Activated CD4-positive, alpha-beta T cell treated with anti-CD3 and anti-CD28 coated beads, Interleukin-2, amount 10 ng/mL, durations not matched to agents 24 days and 14 days (primary cell): ENCODE measurements around the gene MTERF4. TPM values are rescaled to one million over a fixed set of nuclear protein-coding genes. Genes with fewer than 3 reads are reported as not detected.

Source experiments
- DNase-seq: peaks from one replicate; pipeline ENCODE4 v3.0.0; 2022
- H3K27ac Mint-ChIP-seq: one replicate; pipeline ENCODE4 v1.8.0; 2022; ENCODE audit warnings: mild to moderate bottlenecking, mixed read lengths
- H3K27me3 Mint-ChIP-seq: one replicate; pipeline ENCODE4 v1.8.0; 2022; ENCODE audit warnings: mixed read lengths
- H3K36me3 Mint-ChIP-seq: one replicate; pipeline ENCODE4 v1.8.0; 2022; ENCODE audit warnings: low read depth, mild to moderate bottlenecking, mixed read lengths
- H3K4me1 Mint-ChIP-seq: one replicate; pipeline ENCODE4 v1.8.0; 2021; ENCODE audit warnings: mixed read lengths
- H3K4me3 Mint-ChIP-seq: one replicate; pipeline ENCODE4 v1.8.0; 2022; ENCODE audit warnings: mild to moderate bottlenecking, moderate library complexity, mixed read lengths
- H3K9me3 Mint-ChIP-seq: one replicate; pipeline ENCODE4 v1.8.0; 2021; ENCODE audit warnings: mixed read lengths
- intact Hi-C: fragments of 100-400 bp; cut with micrococcal nuclease; formaldehyde crosslinking; loops from one replicate; pipeline ENCODE4 v1.15.1; 2023
- total RNA-seq: library from RNA; stranded (reverse); gene quantifications from 2 replicates; pipeline ENCODE4 v1.2.3, GENCODE V29; 2022

The MTERF4 gene
- 39.3 and 43.9 TPM in 2 replicates for total RNA-seq

DNA sequence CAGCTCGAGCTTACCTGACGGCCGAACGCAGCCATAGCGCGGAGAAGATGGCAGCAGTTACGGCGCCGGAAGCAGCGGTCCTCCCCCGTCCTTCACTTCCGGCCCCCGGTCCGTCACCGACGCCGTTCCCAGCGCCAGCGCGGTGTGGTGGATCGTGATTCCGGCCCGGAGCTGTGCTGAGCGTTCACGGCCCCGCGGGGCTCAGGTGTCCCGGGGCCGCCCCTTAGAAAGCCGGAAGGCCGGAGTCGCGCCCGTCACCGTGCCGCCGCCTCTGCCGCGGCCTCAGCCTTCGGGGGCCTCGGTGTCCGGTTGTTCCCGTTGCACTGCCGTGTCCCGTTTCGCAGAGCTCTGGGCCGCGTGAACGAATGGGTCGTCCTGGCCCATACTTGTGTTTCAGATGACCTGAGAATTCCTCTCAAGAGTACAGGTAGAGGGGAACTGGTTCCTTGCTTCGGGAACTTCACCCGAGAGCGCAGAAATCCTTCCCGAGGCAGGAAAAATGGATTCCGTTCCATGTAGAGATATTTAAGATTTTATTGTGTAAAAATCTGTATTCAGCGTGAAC lies at the start of gene MTERF4:
Gene MTERF4, minus strand, starts transcription at position 49 of the 565 bp plus-strand sequence. Its CDS starts 14 bp downstream, at position 35.
- peak within 1 kb of the TSS; percentile 98 for H3K27ac Mint-ChIP-seq
- peak; percentile 97 for DNase-seq
- no peaks in the 10 kb centered on the region for H3K27me3 Mint-ChIP-seq
- H3K36me3 Mint-ChIP-seq = peaks cover 37% of the 10 kb centered on the region
- no peaks in the 10 kb centered on the region for H3K9me3 Mint-ChIP-seq
- intact Hi-C loops = loop anchor here (1.0 to 5.0 kb wide), 3 partner anchors 48 to 535 kb away; partner anchors contain the start of genes ATG4B, PPP1R7 and THAP4
- peaks cover 29% of the 10 kb centered on the region for H3K4me1 Mint-ChIP-seq
- peak within 1 kb of the TSS; percentile 94 for H3K4me3 Mint-ChIP-seq

DNA sequence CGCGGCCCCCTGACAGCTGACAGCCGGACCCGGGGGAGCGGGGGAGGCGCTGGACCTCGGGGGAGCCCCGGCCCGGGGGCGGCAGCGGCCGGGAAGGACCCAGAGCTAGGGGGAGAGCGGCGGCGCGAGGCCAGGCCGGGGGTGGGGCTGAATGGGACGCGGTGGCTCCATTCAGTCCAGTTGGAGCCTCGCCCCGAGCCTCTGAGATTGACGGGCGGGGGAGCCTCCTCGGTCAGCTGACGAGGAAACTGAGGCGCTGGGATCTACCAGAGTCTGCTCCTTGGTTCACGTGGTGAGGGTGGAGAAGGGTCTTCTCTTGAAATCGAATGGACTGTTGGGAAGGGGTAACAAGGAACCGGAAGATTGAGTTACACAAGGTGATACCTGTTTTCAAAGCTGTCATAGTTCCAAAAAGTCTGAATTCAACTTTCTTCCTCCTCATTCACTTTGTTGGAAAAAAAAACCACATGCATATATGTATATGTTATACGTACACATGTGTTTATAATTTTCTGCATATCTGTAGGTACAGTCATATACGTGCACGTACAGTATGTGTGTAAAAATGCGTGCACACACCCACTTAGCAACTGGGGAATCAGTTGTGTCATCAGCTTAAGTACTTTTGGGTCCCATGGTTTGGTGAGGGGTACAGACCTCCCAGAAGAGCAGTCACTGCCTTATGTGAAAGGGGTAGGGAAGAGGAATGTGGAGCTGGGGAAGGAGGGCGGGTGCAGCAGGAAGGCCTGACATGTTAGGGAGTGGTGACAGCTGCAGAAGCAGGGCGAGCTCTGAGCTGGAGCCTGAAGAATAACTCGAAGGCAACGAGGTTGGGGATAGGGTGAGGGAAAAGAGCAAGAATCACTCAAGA lies 48.8 kb upstream of the MTERF4 start:
- Mint-ChIP-seq H3K27ac (peak overlapping the region; percentile 97), H3K36me3 (peaks cover 18% of the 10 kb centered on the region), H3K4me3 (peak overlapping the region; percentile 96), H3K27me3 (no peaks in the 10 kb centered on the region), H3K4me1 (peaks cover 50% of the 10 kb centered on the region), H3K9me3 (no peaks in the 10 kb centered on the region)
- DNase-seq = peak; percentile 64
- intact Hi-C loops = loop anchor here (1.0 to 5.0 kb wide), 4 partner anchors 49 to 206 kb away; partner anchors contain the start of genes FARP2 and MTERF4

GRCh38 chr2:241149925-241150659 lies 48.0 kb upstream of the MTERF4 start, which contains the start of gene PPP1R7:
Gene PPP1R7 (plus strand): TSS chr2:241150467. CDS start chr2:241150496, 29 bp downstream.
- Mint-ChIP-seq H3K27ac (peak within 1 kb of the TSS; percentile 97), H3K4me3 (peak within 1 kb of the TSS; percentile 96), H3K36me3 (peaks cover 16% of the 10 kb centered on the region), H3K4me1 (peaks cover 49% of the 10 kb centered on the region), H3K9me3 (no peaks in the 10 kb centered on the region), H3K27me3 (no peaks in the 10 kb centered on the region)
- DNase-seq = peak; percentile 98
- intact Hi-C loops = loop anchor here (1.0 to 5.0 kb wide), 7 partner anchors 23 to 583 kb away; partner anchors contain the start of genes FARP2, HDLBP, MTERF4 and RNPEPL1

DNA sequence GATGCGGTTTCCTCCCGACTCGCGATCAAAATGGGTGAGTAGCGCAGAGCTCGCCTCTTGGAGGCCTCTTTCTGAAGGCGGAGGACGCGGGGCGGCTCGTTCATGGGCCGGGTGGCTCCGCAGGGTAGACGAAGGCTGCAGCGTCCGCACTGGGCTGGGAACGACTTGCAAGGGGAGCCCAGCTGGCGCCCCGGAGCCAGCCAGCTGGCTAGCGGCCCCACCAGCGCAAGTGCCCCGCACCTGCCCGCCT lies 47.5 kb upstream of the MTERF4 start:
- Mint-ChIP-seq H3K27me3 (no peaks in the 10 kb centered on the region), H3K4me3 (peak overlapping the region; percentile 96), H3K27ac (peak overlapping the region; percentile 97), H3K36me3 (peaks cover 12% of the 10 kb centered on the region), H3K9me3 (no peaks in the 10 kb centered on the region), H3K4me1 (peaks cover 46% of the 10 kb centered on the region)
- no peak for DNase-seq
- intact Hi-C loops = loop anchor here (1.0 to 5.0 kb wide), 3 partner anchors 22 to 582 kb away; partner anchors contain the start of genes HDLBP, RNPEPL1 and SEPTIN2

DNA sequence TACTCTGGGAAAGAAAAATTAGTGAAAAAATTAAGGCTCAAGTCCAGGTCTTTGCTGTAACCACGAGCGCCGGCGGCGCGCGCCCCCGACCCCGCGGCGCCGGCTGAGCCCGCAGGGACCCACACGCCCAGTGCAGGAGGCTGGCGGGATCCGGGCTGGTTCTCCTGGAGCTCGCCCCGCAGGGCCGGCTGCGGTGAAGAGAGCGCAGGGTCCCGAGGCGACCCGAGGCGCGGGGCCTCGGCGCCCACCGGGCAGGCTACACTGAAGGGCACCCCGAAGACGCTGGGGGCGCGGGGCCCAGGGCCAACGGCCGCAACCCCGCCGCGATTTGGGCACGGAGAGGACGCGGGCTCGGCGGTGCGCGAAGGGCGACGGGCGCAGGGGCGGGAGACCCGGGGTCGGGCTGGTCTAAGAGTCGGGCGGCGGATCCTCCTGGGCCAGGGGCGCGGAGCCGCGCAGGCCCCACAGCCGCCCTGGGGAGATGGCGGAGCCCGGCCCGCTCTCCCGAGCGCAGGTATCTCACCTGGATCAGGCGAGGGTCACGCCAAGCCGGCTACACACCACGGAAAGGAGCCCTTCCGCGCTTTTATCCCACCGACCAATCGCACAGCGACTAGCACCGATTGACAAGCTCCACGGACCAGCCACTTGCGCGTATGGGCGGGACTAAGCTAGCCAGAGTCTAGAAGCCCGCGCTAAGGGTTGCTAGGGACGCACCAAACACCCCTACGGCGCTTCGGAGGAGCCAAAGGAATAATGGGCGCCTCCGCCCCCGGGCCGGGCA lies 47.0 kb upstream of the MTERF4 start, which contains the start of gene PASK:
Gene PASK, minus strand, starts transcription at position 582 of the 784 bp plus-strand sequence. CDS start 6,440 bp downstream, outside the sequence.
- peak within 1 kb of the TSS; percentile 97 for H3K27ac Mint-ChIP-seq
- peak within 1 kb of the TSS; percentile 96 for H3K4me3 Mint-ChIP-seq
- H3K36me3 Mint-ChIP-seq = peaks cover 11% of the 10 kb centered on the region
- peak; percentile 98 for DNase-seq
- peaks cover 46% of the 10 kb centered on the region for H3K4me1 Mint-ChIP-seq
- no peaks in the 10 kb centered on the region for H3K9me3 Mint-ChIP-seq
- intact Hi-C loops = loop anchor here (1.0 to 5.0 kb wide), 3 partner anchors 22 to 582 kb away; partner anchors contain the start of genes HDLBP, RNPEPL1 and SEPTIN2
- H3K27me3 Mint-ChIP-seq = no peaks in the 10 kb centered on the region

DNA sequence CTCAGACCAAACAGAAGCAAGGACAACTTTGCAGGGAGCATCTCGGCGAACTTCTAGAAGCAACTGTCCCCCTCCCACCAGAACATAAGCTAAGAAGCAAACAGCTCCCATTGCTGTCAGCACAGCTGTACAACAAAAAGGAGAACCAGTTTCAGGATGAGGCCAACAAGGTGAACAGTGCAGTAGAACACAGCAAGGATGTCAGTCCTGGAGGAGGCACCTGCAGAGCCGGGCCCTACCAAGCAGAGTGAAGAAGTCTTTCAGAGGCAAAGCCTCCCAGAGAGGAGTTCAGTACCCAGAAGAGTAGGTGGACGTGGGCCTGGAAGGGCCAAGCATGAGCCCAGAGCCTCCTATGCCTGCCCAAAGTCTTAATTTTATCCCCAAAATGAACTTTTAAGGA lies 46.2 kb upstream of the MTERF4 start:
- H3K27ac Mint-ChIP-seq = peak overlapping the region; percentile 59
- H3K36me3 Mint-ChIP-seq = peaks cover 6% of the 10 kb centered on the region
- no peaks in the 10 kb centered on the region for H3K27me3 Mint-ChIP-seq
- peak overlapping the region; percentile 96 for H3K4me3 Mint-ChIP-seq
- H3K4me1 Mint-ChIP-seq = peaks cover 41% of the 10 kb centered on the region
- H3K9me3 Mint-ChIP-seq = no peaks in the 10 kb centered on the region
- DNase-seq = peak; percentile 63
- intact Hi-C loops = loop anchor here (5.0 kb wide), 1 partner anchor 581 kb away; the partner anchor contains the start of gene RNPEPL1

DNA sequence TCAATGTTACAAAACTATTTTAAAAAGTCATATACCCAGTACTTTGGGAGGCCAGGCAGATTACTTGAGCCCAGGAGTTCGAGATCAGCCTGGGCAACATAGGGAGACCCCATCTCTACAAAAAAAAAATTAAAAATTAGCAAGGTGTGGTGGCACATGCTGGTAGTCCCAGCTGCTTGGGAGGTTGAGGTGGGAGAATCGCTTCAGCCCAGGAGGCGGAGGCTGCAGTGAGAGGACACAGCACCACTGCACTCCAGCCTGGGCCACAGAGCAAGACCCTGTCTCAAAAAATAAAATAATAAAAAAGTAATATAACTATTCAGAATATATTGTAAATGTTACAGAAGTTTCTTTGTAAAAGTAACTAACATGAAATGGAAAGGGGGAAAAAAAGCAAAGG lies 45.2 kb upstream of the MTERF4 start:
- Mint-ChIP-seq H3K27ac (no peak overlapping the region), H3K9me3 (no peaks in the 10 kb centered on the region), H3K36me3 (peaks cover 8% of the 10 kb centered on the region), H3K4me1 (peaks cover 35% of the 10 kb centered on the region), H3K4me3 (no peak overlapping the region), H3K27me3 (no peaks in the 10 kb centered on the region)
- DNase-seq = no peak
- intact Hi-C loops = loop anchor here (5.0 kb wide), 1 partner anchor 580 kb away; the partner anchor contains the start of gene RNPEPL1

- H3K27me3 Mint-ChIP-seq = no peaks in the 10 kb centered on the region
- no peak overlapping the region for H3K27ac Mint-ChIP-seq
- H3K9me3 Mint-ChIP-seq = no peaks in the 10 kb centered on the region
- H3K4me3 Mint-ChIP-seq = no peak overlapping the region
- peaks cover 16% of the 10 kb centered on the region for H3K36me3 Mint-ChIP-seq
- no peak for DNase-seq
- peaks cover 27% of the 10 kb centered on the region for H3K4me1 Mint-ChIP-seq
- intact Hi-C loops = loop anchor here (5.0 kb wide), 1 partner anchor 579 kb away; the partner anchor contains the start of gene RNPEPL1
These were observed 44.2 kb upstream of the MTERF4 start for GRCh38 chr2:241146286-241146685.

DNA sequence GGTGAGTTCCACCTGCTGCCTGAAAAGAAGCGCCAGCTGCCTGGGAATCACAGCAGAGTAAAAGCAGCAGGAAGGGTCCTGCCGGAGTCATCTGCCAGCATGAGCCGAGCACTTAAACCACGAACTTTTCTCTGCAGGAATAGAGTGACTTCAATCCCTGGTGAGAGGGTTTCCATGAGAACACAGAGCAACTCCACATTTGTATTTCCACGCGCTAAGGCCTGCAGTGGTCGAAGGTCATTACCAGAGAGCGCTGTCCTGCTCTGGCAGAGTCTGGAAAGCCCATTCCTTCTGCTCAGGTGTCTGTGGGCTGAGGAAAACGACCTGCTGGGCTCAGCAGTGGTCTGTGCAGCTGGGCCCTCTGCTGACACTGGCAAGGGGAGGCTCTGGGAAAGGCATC lies 40.5 kb upstream of the MTERF4 start:
- no peaks in the 10 kb centered on the region for H3K27me3 Mint-ChIP-seq
- no peak overlapping the region for H3K27ac Mint-ChIP-seq
- peaks cover 6% of the 10 kb centered on the region for H3K4me1 Mint-ChIP-seq
- intact Hi-C loops = no loop called here
- H3K9me3 Mint-ChIP-seq = no peaks in the 10 kb centered on the region
- no peak for DNase-seq
- H3K36me3 Mint-ChIP-seq = peaks cover 30% of the 10 kb centered on the region
- H3K4me3 Mint-ChIP-seq = no peak overlapping the region

- Mint-ChIP-seq H3K4me3 (no peak overlapping the region), H3K27me3 (no peaks in the 10 kb centered on the region), H3K27ac (no peak overlapping the region), H3K9me3 (no peaks in the 10 kb centered on the region), H3K36me3 (peaks cover 30% of the 10 kb centered on the region), H3K4me1 (peaks cover 6% of the 10 kb centered on the region)
- no peak for DNase-seq
- intact Hi-C loops = no loop called here
These were observed 40.0 kb upstream of the MTERF4 start for GRCh38 chr2:241142063-241142462.

GRCh38 chr2:241141214-241141770 lies 39.2 kb upstream of the MTERF4 start:
- intact Hi-C loops = no loop called here
- no peak overlapping the region for H3K4me3 Mint-ChIP-seq
- H3K9me3 Mint-ChIP-seq = no peaks in the 10 kb centered on the region
- no peak overlapping the region for H3K27ac Mint-ChIP-seq
- H3K4me1 Mint-ChIP-seq = peaks cover 3% of the 10 kb centered on the region
- no peak for DNase-seq
- H3K27me3 Mint-ChIP-seq = no peaks in the 10 kb centered on the region
- H3K36me3 Mint-ChIP-seq = peaks cover 32% of the 10 kb centered on the region

DNA sequence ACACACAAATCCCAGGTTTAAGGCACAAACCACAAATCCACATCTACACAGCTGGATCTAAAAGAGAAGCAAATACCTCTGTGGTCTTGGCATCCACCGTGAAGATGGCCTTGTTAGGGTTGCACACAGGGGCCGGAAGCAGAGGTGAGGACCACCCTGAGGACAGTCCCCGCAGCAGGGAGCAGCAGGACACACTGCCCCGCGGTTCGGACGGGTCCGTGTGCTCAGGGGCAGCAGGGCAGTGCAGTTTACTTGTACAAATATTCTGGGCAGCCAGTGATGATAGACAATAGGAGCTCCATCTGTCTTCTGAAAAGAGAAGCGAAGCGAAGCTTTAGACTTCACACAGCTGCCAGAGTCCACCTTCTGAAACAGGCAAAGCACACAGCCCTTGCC lies 38.4 kb upstream of the MTERF4 start:
- Mint-ChIP-seq H3K27me3 (no peaks in the 10 kb centered on the region), H3K4me3 (no peak overlapping the region), H3K36me3 (peaks cover 32% of the 10 kb centered on the region), H3K4me1 (peaks cover 3% of the 10 kb centered on the region), H3K9me3 (no peaks in the 10 kb centered on the region), H3K27ac (no peak overlapping the region)
- intact Hi-C loops = no loop called here
- no peak for DNase-seq
